Uterus (tissue), 2 donors: Measurements from ENCODE around the gene NSMCE3.

Experiments used
- POLR2A ChIP-seq, 2 donors: fragments of 450-650 bp; IDR thresholded peaks; one replicate each; pipeline ENCODE4 v1.6.1; 2016; ENCODE audit warnings: antibody characterized with exemption in 2 of 2, mild to moderate bottlenecking in 1 of 2, moderate library complexity in 1 of 2
- TF ChIP-seq, protein P1 (sequence below), 4 experiments: fragments of 200-600 bp in 2 of 4; fragments of 450-650 bp in 2 of 4; sonication (generic) in 2 of 4; IDR thresholded peaks; one replicate each; pipeline ENCODE4 v1.5.1; 2016 to 2019; ENCODE audit warnings: antibody characterized with exemption in 4 of 4, mild to moderate bottlenecking in 2 of 4, moderate library complexity in 1 of 4

DNA sequence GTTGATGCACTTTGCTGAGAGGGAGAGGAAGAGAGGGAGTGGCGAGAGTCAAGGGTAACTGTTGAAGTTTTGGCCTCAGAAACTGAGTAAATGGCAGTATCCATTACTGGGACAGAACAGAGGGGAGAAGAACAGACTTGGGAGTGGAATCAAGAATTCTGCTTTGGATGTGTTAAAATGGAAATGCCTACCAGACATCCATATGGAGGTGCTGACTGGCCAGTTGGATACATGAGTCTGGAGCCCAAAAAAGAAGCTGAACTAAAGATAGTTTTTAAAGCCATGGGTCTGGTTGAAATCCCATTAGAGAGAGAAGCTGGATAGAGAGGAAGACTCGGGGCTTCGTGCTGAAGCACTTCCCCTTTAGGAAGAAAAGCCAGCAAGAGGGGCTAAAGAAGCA, 35.9 kb upstream of the NSMCE3 start:
- TF ChIP-seq, protein P1, sequence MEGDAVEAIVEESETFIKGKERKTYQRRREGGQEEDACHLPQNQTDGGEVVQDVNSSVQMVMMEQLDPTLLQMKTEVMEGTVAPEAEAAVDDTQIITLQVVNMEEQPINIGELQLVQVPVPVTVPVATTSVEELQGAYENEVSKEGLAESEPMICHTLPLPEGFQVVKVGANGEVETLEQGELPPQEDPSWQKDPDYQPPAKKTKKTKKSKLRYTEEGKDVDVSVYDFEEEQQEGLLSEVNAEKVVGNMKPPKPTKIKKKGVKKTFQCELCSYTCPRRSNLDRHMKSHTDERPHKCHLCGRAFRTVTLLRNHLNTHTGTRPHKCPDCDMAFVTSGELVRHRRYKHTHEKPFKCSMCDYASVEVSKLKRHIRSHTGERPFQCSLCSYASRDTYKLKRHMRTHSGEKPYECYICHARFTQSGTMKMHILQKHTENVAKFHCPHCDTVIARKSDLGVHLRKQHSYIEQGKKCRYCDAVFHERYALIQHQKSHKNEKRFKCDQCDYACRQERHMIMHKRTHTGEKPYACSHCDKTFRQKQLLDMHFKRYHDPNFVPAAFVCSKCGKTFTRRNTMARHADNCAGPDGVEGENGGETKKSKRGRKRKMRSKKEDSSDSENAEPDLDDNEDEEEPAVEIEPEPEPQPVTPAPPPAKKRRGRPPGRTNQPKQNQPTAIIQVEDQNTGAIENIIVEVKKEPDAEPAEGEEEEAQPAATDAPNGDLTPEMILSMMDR (IDR thresholded peaks at IDR 0.05): no peak
- no peak for TF ChIP-seq POLR2A (IDR thresholded peaks at IDR 0.05)
